SK-N-SH (cell line): Measurements from ENCODE around the gene RCOR2.

Experiments used
- CHD2 ChIP-seq: fragments of 150-350 bp; IDR thresholded peaks from 2 replicates; pipeline ENCODE4 v1.6.1; 2018; ENCODE audit warnings: low read length; ENCODE audit not compliant: partially characterized antibody
- EP300 ChIP-seq, 2 experiments: IDR thresholded peaks; 2 replicates each; pipeline versions ENCODE4 v1.4.0 to v1.6.1; 2012; ENCODE audit warnings: borderline replicate concordance in 1 of 2, low read depth in 1 of 2, low read length in 1 of 2
- EZH2phosphoT487 ChIP-seq: fragments of 200-600 bp; sonication (generic); IDR thresholded peaks from 2 replicates; pipeline ENCODE4 v1.6.1; 2017; ENCODE audit warnings: low read depth, mixed run types, mild to moderate bottlenecking, antibody characterized with exemption, moderate library complexity, borderline replicate concordance
- RCOR1 ChIP-seq: fragments of 150-350 bp; IDR thresholded peaks from 2 replicates; pipeline ENCODE4 v1.6.1; 2017; ENCODE audit warnings: antibody characterized with exemption, low read length
- SIN3A ChIP-seq: IDR thresholded peaks from 2 replicates; pipeline ENCODE4 v1.6.1; 2012; ENCODE audit warnings: low read depth, mild to moderate bottlenecking, low read length, moderate library complexity, borderline replicate concordance
- TCF12 ChIP-seq: IDR thresholded peaks from 2 replicates; pipeline ENCODE4 v1.4.0; 2012
- YY1 ChIP-seq: IDR thresholded peaks from 2 replicates; pipeline ENCODE4 v1.4.0; 2012; ENCODE audit warnings: low read depth, mild to moderate bottlenecking

DNA sequence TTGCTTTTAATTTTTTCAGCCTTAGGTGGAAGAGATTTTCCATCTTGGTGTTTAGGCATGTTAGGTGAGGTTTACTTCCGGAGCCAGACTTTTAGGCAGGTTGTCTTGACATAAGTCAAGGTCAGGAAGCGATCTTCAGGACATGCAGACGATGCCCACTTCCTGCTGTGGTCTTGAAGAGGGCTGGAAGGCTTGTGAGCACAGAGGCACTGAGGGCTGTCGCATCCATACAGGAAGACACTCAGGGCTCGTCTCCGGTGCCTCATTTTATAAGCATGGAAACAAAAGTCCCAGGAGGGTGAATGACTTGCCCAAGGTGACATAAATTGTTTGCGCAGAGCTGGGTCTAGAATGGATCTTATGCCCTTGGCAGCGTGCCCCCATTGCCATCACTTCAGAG lies 47.3 kb downstream of the RCOR2 start:
- TF ChIP-seq TCF12 (no peak), SIN3A (no peak), CHD2 (no peak), EZH2phosphoT487 (no peak), RCOR1 (no peak), YY1 (no peak), EP300 (IDR thresholded peaks at IDR 0.05; ENCODE audit: borderline replicate concordance in 1 of 2, low read depth in 1 of 2, low read length in 1 of 2) (no peak)
